IMR-90 (cell line): ENCODE measurements around the gene MAGI3. TPM values are rescaled to one million over a fixed set of nuclear protein-coding genes. Genes with fewer than 3 reads are reported as not detected.
A peak's percentile ranks its signal among the peaks of the same experiment; 100 is the strongest.

Experiments used
- ATAC-seq: fragments of 200-7000 bp; cut with Tn5 transposase; 2 replicates; pipeline ENCODE4 v1.9.1; 2020; ENCODE audit warnings: low read depth, mild to moderate bottlenecking, moderate library complexity
- BruUV-seq: library from RNA; stranded (reverse); fragments of 400-500 nt; replicated peaks from 2 replicates; lab custom pipeline; 2021; lab: Mats Ljungman, UMichigan
- CTCF ChIA-PET: fragments of 300-600 bp; formaldehyde crosslinking; extraction: SDS; loops from one replicate; lab custom pipeline; 2021; ENCODE audit warnings: antibody characterized with exemption; lab: Yijun Ruan, JAX
- POLR2A ChIA-PET: fragments of 300-600 bp; sonication (Branson Sonifier 250); formaldehyde crosslinking; loops from one replicate; lab custom pipeline; 2022; ENCODE audit warnings: antibody characterized with exemption; ENCODE audit not compliant: unreplicated experiment; lab: Charles Lee
- DNase-seq: peaks from one replicate; pipeline ENCODE4 v3.0.0; 2013
- H2AFZ ChIP-seq: replicated peaks from 2 replicates; pipeline ENCODE3; 2013; ENCODE audit warnings: low read length, mild to moderate bottlenecking; ENCODE audit not compliant: poor library complexity
- H2AK5ac ChIP-seq: 2 replicates; pipeline ENCODE4 v1.6.1; 2013; ENCODE audit warnings: low read depth, low read length, inconsistent platforms
- H2AK9ac ChIP-seq: replicated peaks from 2 replicates; pipeline ENCODE3; 2013; ENCODE audit warnings: mild to moderate bottlenecking, low read depth, low read length, moderate library complexity; ENCODE audit not compliant: poor library complexity
- H2BK120ac ChIP-seq: 2 replicates; pipeline ENCODE4 v1.6.1; 2013; ENCODE audit warnings: low read depth, low read length, inconsistent platforms
- H2BK15ac ChIP-seq: 3 replicates; pipeline ENCODE4 v1.6.1; 2013; ENCODE audit warnings: low read depth, low read length, inconsistent platforms
- H2BK20ac ChIP-seq: 2 replicates; pipeline ENCODE4 v1.6.1; 2013; ENCODE audit warnings: low read depth, mild to moderate bottlenecking, inconsistent platforms, low read length, moderate library complexity
- H2BK5ac ChIP-seq: 2 replicates; pipeline ENCODE4 v1.6.1; 2013; ENCODE audit warnings: mild to moderate bottlenecking, low read depth, low read length, inconsistent platforms; ENCODE audit not compliant: poor library complexity, severe bottlenecking
- H3K14ac ChIP-seq: replicated peaks from 2 replicates; pipeline ENCODE4 v1.6.1; 2013; ENCODE audit warnings: low read depth, low read length, inconsistent platforms
- H3K18ac ChIP-seq: 2 replicates; pipeline ENCODE4 v1.6.1; 2013; ENCODE audit warnings: low read depth, low read length, control low read depth
- H3K23ac ChIP-seq: 2 replicates; pipeline ENCODE4 v1.6.1; 2013; ENCODE audit warnings: low read depth, low read length, inconsistent platforms
- H3K27ac ChIP-seq: 2 replicates; pipeline ENCODE4 v1.5.1; 2013; ENCODE audit warnings: mild to moderate bottlenecking, control low read depth, low read length; ENCODE audit not compliant: insufficient read depth
- H3K27me3 ChIP-seq: 2 replicates; pipeline ENCODE4 v1.6.1; 2013; ENCODE audit warnings: low read length; ENCODE audit not compliant: control insufficient read depth, insufficient read depth
- H3K36me3 ChIP-seq: 2 replicates; pipeline ENCODE4 v1.6.1; 2013; ENCODE audit warnings: low read length, mixed read lengths; ENCODE audit not compliant: control insufficient read depth, insufficient read depth
- H3K4ac ChIP-seq: 2 replicates; pipeline ENCODE4 v1.6.1; 2013; ENCODE audit warnings: low read depth, low read length, inconsistent platforms
- H3K4me1 ChIP-seq: 2 replicates; pipeline ENCODE4 v1.6.1; 2013; ENCODE audit warnings: low read length, mixed read lengths; ENCODE audit not compliant: control insufficient read depth, insufficient read depth
- H3K4me2 ChIP-seq: 2 replicates; pipeline ENCODE4 v1.6.1; 2013; ENCODE audit warnings: low read depth, mild to moderate bottlenecking, control low read depth, low read length, moderate library complexity
- H3K4me3 ChIP-seq: 2 replicates; pipeline ENCODE4 v1.5.1; 2013; ENCODE audit warnings: low read depth, mild to moderate bottlenecking, control low read depth, low read length, moderate library complexity; ENCODE audit not compliant: insufficient read depth
- H3K56ac ChIP-seq: 2 replicates; pipeline ENCODE4 v1.6.1; 2013; ENCODE audit warnings: low read length, inconsistent platforms; ENCODE audit not compliant: insufficient read depth; ENCODE audit errors: extremely low read depth
- H3K79me1 ChIP-seq, 2 experiments: 2 replicates each; pipeline ENCODE4 v1.6.1; 2013; ENCODE audit warnings: low read length in 2 of 2, inconsistent platforms in 1 of 2, low read depth in 1 of 2
- H3K9ac ChIP-seq: 2 replicates; pipeline ENCODE4 v1.6.1; 2013; ENCODE audit warnings: low read depth, low read length, control low read depth
- H3K9me1 ChIP-seq: 2 replicates; pipeline ENCODE4 v1.6.1; 2013; ENCODE audit warnings: low read length, inconsistent platforms; ENCODE audit not compliant: insufficient read depth
- H3K9me3 ChIP-seq: 2 replicates; pipeline ENCODE4 v1.6.1; 2013; ENCODE audit warnings: low read length; ENCODE audit not compliant: control insufficient read depth, insufficient read depth
- H4K20me1 ChIP-seq: 2 replicates; pipeline ENCODE4 v1.6.1; 2013; ENCODE audit warnings: low read length, inconsistent platforms; ENCODE audit not compliant: insufficient read depth
- H4K5ac ChIP-seq: 2 replicates; pipeline ENCODE4 v1.6.1; 2013; ENCODE audit warnings: mild to moderate bottlenecking, low read depth, low read length, control low read depth
- H4K8ac ChIP-seq, 2 experiments: 2 replicates each; pipeline ENCODE4 v1.6.1; 2013; ENCODE audit warnings: low read depth in 2 of 2, low read length in 2 of 2, control low read depth in 1 of 2, inconsistent platforms in 1 of 2
- H4K91ac ChIP-seq: 2 replicates; pipeline ENCODE4 v1.6.1; 2013; ENCODE audit warnings: low read depth, low read length, inconsistent platforms; ENCODE audit not compliant: insufficient read depth
- BHLHE40 ChIP-seq: fragments of 150-350 bp; IDR thresholded peaks from 2 replicates; pipeline ENCODE4 v1.6.1; 2016; ENCODE audit warnings: mild to moderate bottlenecking, low read depth, low read length
- FOS ChIP-seq: fragments of 150-350 bp; IDR thresholded peaks from 2 replicates; pipeline ENCODE4 v1.6.1; 2016; ENCODE audit warnings: low read depth, low read length
- SMC3 ChIP-seq: fragments of 150-350 bp; IDR thresholded peaks from 2 replicates; pipeline ENCODE4 v1.6.1; 2016; ENCODE audit warnings: low read depth, mild to moderate bottlenecking, antibody characterized with exemption, low read length, moderate library complexity
- WGBS, 2 experiments: methylation state at CpG; one replicate each; pipeline versions ENCODE4 v1.1.5 to v1.1.7; 2013; ENCODE audit warnings: missing lambda C conversion rate in 2 of 2; ENCODE audit not compliant: insufficient read length in 1 of 2; ENCODE audit errors: extremely low coverage in 2 of 2; 5-methylcytosine and 5-hydroxymethylcytosine counted together
- dilution Hi-C: fragments of 300-500 bp; cut with HindIII; formaldehyde crosslinking; loops from one replicate; pipeline ENCODE4 v1.14.3; 2018; ENCODE audit warnings: low sequenced_read_pairs; ENCODE audit not compliant: unreplicated experiment
- in situ Hi-C: fragments of 300-500 bp; cut with MboI; formaldehyde crosslinking; loops from 3 replicates; pipeline ENCODE4 v1.14.3; 2019; ENCODE audit warnings: low sequenced_read_pairs, inconsistent platforms, mixed read lengths
- intact Hi-C: fragments of 100-400 bp; cut with micrococcal nuclease; formaldehyde crosslinking; loops from 2 replicates; pipeline ENCODE4 v1.10.0; 2022
- polyA plus RNA-seq, 3 experiments: library from polyadenylated mRNA; depleted of rRNA; stranded (reverse); fragments of >200 nt; gene quantifications; 2 replicates each; pipeline ENCODE4 v1.2.3, GENCODE V29; 2012; ENCODE audit warnings: low replicate concordance in 1 of 3
- total RNA-seq: library from RNA; depleted of rRNA; stranded (reverse); fragments of >200 nt; gene quantifications from 2 replicates; pipeline ENCODE4 v1.2.3, GENCODE V29; 2012

MAGI3 gene
- total and polyA plus RNA-seq, 2 of the 4 experiments (the other 2 are of a cell fraction): 2.5 to 8.8 TPM

DNA sequence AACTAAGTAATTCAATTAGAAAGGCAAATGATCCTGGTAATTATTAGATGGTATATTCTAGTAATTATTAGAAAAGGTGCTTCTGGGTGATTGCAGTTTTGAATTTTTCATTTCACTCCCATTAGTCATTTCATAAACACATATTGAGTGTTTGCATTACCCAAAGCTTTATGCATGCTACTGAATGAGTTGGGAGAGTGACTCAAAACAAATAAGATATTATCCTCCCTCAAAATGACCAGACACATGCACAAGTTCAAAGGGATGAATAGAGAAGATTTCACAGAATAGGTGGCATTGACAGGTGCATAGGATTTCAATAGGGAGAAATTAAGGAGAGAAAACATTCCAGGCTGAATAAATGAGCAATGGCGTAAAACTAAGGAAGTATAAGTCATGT lies 284.3 kb downstream of the MAGI3 start:
- H3K9ac ChIP-seq: no peak overlapping the region
- POLR2A ChIA-PET: no interaction called here

More for the DNA sequence above, 284.3 kb downstream of the MAGI3 start:
- Histone ChIP-seq H3K18ac (no peak overlapping the region), H3K79me1 (no peaks in the 10 kb centered on the region), H3K9me3 (no peaks in the 10 kb centered on the region), H4K8ac (no peak overlapping the region), H3K9me1 (peaks cover 6% of the 10 kb centered on the region; the same call in 1 of the 2 replicates), H4K91ac (no peak overlapping the region), H3K36me3 (no peaks in the 10 kb centered on the region), H2AFZ (no peak overlapping the region), H2AK5ac (no peak overlapping the region), H2BK120ac (no peak overlapping the region), H3K4me2 (no peak overlapping the region), H2BK15ac (no peak overlapping the region), H3K27me3 (no peaks in the 10 kb centered on the region), H3K56ac (no peak overlapping the region), H3K23ac (no peak overlapping the region), H3K14ac (no peak overlapping the region), H4K20me1 (no peaks in the 10 kb centered on the region), H2BK5ac (no peak overlapping the region), H3K4ac (no peak overlapping the region), H2AK9ac (no peak overlapping the region), H3K4me3 (no peak overlapping the region), H3K4me1 (peaks cover 2% of the 10 kb centered on the region; the same call in 1 of the 2 replicates), H3K27ac (no peak overlapping the region), H2BK20ac (no peak overlapping the region), H4K5ac (no peak overlapping the region)
- DNase-seq (peak; percentile 55), ATAC-seq (peak; percentile 53)
- TF ChIP-seq FOS (0 out of 2 replicates have a peak, but pooled peaks have one; percentile 36), BHLHE40 (no peak), SMC3 (no peak)
- intact Hi-C loops (loop anchor here (10.0 kb wide), 2 partner anchors 220 to 450 kb away; no protein-coding TSS in a partner anchor), dilution Hi-C loops (no loop called here), in situ Hi-C loops (no loop called here)
- WGBS, 2 experiments: 100% methylated on average over 1 of the region's 1 CpG; no CpG with 5 or more reads in 1 of the 2 experiments
- CTCF ChIA-PET: no interaction called here
- BruUV-seq: no TSS peak
